ENCODE data around the gene DACH1. TPM values are rescaled to one million over a fixed set of nuclear protein-coding genes. Genes with fewer than 3 reads are reported as not detected.

Gene DACH1
- total and polyA plus RNA-seq, 12 donors: 3.6 to 20.0 (median 8.8) TPM

DNA sequence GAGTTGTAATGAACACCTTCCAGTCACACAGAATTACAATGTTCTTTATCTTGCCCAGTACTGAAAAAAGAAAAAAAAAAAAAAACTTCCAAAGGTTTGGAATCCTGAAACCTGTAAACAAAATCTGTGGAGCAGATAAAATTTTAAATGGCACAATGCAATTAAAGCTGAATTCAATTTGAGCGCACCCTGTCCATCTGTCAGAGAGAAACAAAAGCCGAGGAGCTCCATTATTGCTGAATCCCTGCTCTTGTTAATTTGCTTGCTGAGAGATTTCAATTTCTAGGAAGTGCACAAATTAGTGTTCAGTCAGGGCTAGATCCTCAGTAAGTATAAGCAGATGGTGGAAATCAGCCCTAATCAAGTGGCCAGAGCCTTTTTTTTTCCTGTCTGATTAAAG is 65.2 kb downstream of the DACH1 start:
- Histone ChIP-seq H3K27me3 (no peaks in the 10 kb centered on the region), H3K4me1 (replicated peaks in 1 of 2) (peaks cover 0 to 12% of the 10 kb centered on the region in 2 donors), H3K4me3 (no peak overlapping the region), H3K9me3 (replicated peaks in 1 of 3) (no peaks in the 10 kb centered on the region), H3K36me3 (replicated peaks in 1 of 2) (no peaks in the 10 kb centered on the region), H3K27ac (no peak overlapping the region)
- DNase-seq: no peak
- intact Hi-C loops (cut with DNase I): no loop called here
- no peak for TF ChIP-seq CTCF (IDR thresholded peaks at IDR 0.05)
- no peak for TF ChIP-seq POLR2A (IDR thresholded peaks at IDR 0.05)
- 77 to 82% (median 79%) methylated on average over 2 of the region's 2 CpGs for WGBS, 4 donors

- Histone ChIP-seq H3K27ac (no peak overlapping the region), H3K9me3 (replicated peaks in 1 of 3) (no peaks in the 10 kb centered on the region), H3K36me3 (replicated peaks in 1 of 2) (no peaks in the 10 kb centered on the region), H3K4me3 (no peak overlapping the region), H3K4me1 (replicated peaks in 1 of 2) (peaks cover 0 to 12% of the 10 kb centered on the region in 2 donors), H3K27me3 (no peaks in the 10 kb centered on the region)
- DNase-seq: no peak
- intact Hi-C loops (cut with DNase I): no loop called here
- 75 to 89% (median 78%) methylated on average over 3 of the region's 3 CpGs for WGBS, 4 donors
- TF ChIP-seq CTCF (IDR thresholded peaks at IDR 0.05): no peak
- no peak for TF ChIP-seq POLR2A (IDR thresholded peaks at IDR 0.05)
These were observed 65.7 kb downstream of the DACH1 start for GRCh38 chr13:71801165-71801760.

DNA sequence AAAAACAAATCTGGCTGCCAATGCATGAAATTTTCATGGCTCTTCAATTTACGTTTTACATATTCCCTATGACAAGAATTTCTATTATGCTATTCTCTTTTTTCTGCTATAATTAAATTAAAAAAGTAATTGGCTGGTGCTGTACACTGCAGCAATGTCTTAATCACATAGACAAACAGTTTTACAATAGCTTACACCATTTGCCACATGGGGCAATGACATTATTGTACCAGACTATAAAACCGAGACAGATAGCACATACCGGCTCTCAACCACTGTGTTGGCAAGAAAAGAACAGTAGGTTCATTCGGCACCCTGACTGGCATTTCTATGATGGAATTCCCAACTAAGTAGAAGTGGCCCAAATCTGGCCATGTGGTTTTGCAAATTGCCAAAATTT is 67.7 kb downstream of the DACH1 start:
- Histone ChIP-seq H3K4me1 (replicated peaks in 1 of 2) (peaks cover 0 to 12% of the 10 kb centered on the region in 2 donors), H3K4me3 (no peak overlapping the region), H3K27ac (no peak overlapping the region), H3K9me3 (replicated peaks in 1 of 3) (no peaks in the 10 kb centered on the region), H3K27me3 (no peaks in the 10 kb centered on the region), H3K36me3 (replicated peaks in 1 of 2) (no peaks in the 10 kb centered on the region)
- 84 to 92% (median 88%) methylated on average over 4 of the region's 4 CpGs for WGBS, 4 donors
- no peak for DNase-seq
- intact Hi-C loops (cut with DNase I): no loop called here
- no peak for TF ChIP-seq CTCF (IDR thresholded peaks at IDR 0.05)
- no peak for TF ChIP-seq POLR2A (IDR thresholded peaks at IDR 0.05)

- H3K9me3 ChIP-seq (replicated peaks in 1 of 3): no peaks in the 10 kb centered on the region
- no peak overlapping the region for H3K27ac ChIP-seq
- DNase-seq: no peak
- TF ChIP-seq CTCF (IDR thresholded peaks at IDR 0.05) (no peak), POLR2A (IDR thresholded peaks at IDR 0.05) (no peak)
- intact Hi-C loops (cut with DNase I): no loop called here
- 81 to 92% (median 89%) methylated on average over 1 of the region's 1 CpG for WGBS, 4 donors
- H3K4me1 ChIP-seq (replicated peaks in 1 of 2): peaks cover 0 to 12% of the 10 kb centered on the region in 2 donors
- no peak overlapping the region for H3K4me3 ChIP-seq
- no peaks in the 10 kb centered on the region for H3K36me3 ChIP-seq (replicated peaks in 1 of 2)
- H3K27me3 ChIP-seq: no peaks in the 10 kb centered on the region
These were observed 68.3 kb downstream of the DACH1 start for GRCh38 chr13:71798707-71799106.
